GM18907 (cell line): ENCODE data around the gene TLE2.
"Not testable (repeated sequence)": the region's sequence is repeated elsewhere in the genome, so short reads cannot be mapped to it uniquely, and the experiment has no call there.

ENCODE experiments used
- ATAC-seq: cut with Tn5 transposase; IDR thresholded peaks from one replicate; pipeline ENCODE4 v1.9.1; 2021; ENCODE audit warnings: mild to moderate bottlenecking, moderate library complexity; ENCODE audit not compliant: unreplicated experiment

TLE2 gene

DNA sequence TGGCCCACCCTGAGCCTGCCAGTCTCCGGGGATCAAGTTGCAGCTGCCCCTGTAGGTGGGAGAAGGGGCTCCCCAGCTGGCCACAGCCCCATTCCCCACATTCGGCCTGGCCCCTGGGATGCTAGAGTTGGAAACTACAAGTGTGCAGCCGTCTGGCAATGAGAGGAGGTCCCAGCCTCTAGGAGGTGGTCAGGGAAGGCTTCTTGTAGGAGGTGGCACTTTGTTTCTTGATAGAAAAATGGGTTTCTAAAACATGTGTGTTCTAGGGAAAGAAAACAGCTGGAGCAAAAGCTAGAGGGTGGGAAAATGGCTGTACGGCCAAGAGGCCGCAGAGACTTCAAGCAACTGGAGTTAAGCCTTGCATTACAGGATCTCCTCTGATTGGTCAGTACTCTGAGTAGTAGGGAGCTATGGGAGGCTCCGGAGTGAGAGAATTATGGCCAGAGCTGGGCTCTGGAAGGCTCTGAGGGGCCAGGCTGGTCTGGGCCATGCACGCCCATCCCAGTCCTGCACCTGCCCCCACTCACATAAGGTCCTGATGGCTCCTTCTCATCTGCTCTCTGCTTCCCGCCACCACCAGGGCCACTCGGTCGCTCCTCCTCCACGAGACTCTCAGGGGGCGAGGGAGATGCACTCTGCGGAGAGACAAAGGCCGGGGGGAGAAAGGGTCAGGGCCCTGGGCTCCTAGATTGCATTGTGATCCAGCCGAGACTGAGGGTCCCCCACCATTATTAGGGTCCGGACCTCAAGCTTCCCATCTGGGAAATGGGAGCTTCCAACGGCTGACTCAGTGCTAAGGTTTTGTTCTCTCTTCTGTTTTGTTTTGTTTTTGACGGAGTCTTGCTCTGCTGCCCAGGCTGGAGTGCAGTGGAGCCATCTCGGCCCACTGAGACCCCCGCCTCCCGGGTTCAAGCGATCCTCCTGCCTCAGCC, 13.7 kb downstream of the TLE2 start:
- ATAC-seq, result no peak

DNA sequence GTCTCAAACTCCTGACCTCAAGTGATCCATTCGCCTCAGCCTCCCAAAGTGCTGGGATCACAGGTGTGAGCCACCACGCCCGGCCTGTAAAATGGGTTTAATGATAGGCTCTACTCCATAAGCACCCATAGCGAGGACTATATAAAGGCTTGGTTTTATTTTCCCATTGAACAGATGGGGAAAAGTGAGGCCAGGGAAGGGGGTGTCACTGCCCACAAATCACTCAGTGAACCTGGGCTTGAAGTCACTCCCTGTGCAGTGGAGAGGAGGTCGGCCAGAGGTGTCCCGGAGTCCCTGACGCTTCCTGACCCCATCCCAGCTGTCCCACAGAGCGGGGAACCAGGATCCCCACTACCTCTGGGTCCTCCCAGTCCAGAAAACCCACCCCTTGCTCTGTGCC, 14.9 kb downstream of the TLE2 start:
- ATAC-seq, result no peak

DNA sequence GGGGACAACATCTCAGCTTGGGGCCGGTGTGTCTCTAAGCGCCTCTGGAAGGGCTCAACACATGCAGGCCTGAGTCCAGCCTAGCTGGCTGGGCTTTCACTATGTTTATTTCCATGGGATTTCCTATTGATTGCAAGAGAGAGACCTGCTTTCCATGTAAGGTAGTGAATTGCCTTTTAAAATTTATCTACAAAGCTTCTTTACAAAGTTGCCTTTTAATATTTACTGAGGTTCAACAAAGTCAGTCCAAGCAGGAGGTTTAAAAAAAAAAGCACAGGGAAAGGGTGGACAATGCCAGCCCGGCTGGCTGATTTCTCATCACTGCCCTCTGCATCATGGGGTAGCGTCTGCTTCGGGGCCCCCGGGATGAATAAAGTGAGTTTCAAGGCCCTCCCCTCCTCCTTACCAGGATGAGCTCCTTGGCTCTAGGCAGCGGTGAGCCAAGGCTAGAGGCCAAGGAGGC, 15.8 kb downstream of the TLE2 start:
- ATAC-seq, result no peak

DNA sequence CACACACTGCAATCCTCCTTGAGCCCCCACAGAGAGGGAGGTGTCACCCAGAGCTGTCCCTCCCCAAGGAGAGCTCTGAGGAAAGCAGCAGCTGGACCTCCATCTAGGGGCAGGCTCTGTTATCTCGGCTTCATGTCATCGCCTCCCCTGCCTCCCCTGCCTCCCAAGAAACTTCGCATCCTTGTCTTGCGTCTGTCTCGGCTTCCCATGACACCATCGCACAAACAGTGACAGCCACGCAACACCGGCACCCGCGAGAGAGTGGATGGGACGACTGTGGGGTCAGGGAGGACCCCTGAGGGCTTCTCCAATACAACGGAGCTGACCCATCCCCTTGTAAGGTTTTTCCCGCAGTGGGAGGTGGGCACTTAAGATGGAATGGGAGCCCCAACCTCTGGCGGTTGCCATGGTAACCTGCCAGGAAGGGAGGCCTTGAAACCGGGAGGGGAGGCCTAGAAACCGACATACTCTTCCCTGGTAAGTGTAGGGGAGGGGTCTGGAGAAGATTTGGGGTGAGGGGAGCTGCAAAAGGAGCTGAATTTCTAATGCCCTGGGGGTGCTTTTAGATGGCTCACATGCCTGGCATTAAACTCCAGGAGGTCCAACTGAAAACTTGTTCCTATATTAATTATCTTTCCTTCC, 16.3 kb downstream of the TLE2 start:
- no peak for ATAC-seq

DNA sequence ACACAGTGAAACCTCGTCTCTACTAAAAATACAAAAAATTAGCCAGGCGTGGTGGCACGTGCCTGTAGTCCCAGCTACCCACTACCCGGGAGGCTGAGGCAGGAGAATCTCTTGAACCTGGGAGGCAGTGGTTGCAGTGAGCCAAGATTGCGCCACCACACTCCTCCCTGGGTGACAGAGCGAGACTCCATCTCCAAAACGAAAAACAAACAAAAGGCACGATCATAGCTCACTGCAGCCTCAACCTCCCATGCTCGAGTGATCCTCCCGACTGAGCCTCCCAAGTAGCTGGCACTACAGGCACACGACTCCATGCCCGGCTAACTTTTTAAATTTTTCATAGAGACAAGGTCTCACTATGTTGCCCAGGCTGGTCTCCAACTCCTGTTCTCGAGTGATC, 17.0 kb downstream of the TLE2 start:
- ATAC-seq, result not testable (repeated sequence)

DNA sequence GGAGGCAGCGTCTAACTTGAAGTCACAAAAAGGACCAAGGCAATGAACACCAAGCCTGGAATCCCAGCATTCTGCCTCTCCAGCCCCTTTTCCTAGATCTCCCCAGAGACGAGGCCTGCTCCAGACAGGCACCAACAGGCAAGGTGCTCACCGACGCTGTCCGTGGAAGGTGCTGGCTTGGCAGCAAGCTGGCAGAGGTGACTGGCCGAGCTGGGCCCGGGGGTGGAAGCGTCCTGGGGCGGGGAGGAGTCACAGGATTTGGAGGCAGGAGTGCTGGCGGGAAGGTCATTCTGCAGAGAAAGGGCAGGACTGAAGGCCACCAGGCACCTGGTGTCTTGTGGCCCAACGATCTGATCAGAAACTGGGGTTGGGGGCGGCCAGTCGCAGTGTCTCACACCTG, 18.2 kb downstream of the TLE2 start:
- no peak for ATAC-seq

DNA sequence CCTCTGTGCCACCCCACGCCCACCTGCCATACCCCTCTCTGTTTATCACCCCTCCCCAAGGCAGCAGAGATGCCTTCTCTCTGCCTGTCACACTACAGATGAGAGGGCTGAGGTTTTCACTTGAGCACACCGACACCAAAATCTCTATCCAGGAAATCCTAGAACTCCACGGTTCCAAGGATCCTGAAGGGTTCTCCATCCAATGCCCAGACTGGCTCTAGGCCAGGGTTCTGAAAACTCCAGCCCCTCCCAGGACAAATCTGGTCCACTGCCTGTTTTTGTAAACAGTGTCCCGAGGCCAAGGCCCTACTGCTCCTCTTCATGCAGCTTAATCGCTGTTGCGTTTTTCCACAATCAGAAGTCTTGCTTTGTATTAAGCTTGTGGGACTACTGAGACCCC, 20.1 kb downstream of the TLE2 start:
- no peak for ATAC-seq

DNA sequence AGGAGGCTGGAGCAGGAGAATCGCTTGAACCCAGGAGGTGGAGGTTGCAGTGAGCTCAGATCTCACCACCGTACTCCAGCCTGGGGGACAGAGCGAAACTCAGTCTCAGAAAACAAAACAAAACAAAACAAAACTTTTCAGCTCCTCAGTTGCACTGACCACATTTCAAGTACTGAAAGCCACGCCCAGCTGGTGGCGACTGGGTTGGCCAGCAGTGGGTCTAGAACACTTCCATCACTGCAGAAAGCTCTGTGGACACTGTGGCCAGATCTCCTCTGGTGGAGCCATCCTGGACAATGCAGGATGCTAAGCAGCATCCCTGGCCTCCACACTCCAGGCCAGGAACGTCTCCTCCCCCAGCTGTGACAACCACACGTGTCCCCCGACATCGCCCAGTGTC, 21.1 kb downstream of the TLE2 start:
- ATAC-seq, result no peak

DNA sequence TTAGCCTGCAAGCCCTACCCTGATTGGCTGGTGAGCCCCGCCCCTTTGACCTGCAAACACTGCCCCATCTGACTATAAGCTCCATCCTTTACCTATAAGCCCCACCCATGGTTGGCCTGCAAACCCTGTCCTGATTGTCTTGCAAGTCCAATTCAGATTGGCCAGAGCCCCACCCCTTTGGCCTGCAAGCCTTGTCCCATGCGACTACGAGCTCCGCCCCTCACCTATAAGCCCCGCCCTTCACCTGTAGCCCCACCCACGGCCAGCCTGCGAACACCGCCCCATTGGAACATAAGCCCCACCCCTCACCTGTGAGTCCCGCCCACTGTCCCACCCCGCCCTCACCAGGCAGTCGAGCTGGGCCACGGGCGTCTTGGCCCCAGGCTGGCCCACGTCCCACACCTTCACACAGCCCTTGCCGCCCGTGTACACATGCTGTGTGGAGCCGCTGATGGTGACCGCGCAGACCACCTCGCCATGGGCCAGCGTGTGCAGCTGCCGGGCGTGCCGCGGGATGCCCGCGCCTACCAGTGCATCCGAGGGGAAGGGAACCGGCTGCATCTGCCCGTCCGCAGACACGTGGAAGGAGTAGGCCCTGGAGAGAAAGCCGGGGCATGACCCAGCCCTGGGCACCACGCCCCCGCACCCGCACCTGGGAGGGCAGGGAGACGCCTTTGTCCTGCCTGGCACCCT, 22.9 kb downstream of the TLE2 start:
- no peak for ATAC-seq

DNA sequence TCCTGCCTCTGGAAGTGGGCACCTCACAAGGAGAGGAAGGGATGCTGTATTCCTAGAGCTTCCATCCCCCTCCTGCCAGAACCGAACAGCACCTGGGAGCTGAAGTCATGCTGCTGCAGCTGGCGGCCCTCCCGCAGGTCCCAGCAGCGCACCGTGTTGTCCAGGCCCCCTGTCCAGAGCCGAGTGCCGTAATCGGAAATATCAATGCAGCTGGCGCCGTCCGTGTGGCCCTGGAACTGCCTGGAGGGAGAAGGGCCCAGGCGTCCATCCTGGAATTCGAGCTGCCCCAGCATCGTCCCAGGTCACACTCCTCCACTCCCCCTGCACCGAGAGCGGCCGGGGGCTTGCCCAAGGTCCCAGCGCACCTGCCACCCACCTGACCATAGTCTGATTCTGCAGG, 23.7 kb downstream of the TLE2 start:
- no peak for ATAC-seq

DNA sequence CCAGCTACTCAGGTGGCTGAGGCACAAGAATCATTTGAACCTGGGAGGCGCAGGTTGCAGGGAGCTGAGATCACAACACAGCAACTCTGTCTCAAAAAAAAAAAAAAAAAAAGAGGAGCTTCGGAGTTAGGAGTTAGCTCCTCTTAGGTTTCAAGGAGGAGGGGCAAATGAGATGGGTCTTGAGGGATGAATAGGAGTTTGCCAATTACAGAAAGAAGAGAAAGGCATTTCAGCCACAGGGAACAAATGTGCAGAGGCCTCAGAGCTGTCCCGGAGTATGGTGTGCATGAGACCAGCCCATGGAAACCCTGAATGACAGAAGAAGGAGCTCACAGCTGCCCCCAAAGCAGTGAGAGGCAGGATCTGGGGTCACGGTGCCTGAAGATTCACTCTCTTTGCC, 24.6 kb downstream of the TLE2 start:
- ATAC-seq, result no peak

DNA sequence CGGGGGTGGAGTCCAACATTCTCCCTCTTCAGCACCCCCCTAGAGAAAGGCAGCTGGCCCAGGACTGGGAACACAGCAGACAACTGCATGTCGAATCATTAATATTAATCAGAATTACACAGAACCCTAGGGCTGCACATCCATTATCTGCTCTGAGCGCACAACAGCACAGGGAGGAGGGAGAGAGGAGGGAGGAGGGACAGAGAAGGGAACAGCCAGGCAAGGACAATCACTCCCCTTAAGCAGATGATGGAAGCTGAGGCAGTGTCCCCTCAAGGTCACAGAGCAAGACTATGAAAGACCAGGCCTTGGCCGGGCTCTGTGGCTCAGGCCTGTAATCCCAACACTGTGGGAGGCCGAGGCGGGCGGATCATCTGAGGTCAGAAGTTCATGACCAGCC, 26.0 kb downstream of the TLE2 start:
- no peak for ATAC-seq

DNA sequence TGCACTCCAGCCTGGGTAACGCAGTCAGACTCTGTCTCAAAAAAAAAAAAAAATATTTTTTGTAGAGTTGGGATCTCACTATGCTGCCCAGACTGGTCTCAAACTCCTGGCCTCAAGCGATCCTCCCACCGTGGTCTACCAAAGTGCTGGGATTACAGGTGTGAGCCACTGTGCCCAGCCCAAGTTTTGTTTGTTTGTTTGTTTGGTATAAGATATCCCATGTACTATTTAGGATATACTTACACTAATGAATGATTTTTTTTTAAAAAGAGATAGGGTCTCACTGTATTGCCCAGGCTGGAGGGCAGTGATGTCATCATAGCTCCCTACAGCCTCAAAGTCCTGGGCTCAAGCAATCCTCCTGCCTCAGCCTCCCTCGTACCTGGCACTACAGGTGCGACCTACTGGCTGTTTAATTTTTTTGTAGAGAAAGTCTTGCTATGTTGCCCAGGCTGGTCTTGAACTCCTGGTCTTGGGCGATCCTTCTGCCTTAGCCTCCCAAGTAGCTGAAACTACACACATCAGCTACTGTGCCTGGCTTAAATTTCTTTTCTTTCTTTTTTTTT, 27.8 kb downstream of the TLE2 start:
- no peak for ATAC-seq

DNA sequence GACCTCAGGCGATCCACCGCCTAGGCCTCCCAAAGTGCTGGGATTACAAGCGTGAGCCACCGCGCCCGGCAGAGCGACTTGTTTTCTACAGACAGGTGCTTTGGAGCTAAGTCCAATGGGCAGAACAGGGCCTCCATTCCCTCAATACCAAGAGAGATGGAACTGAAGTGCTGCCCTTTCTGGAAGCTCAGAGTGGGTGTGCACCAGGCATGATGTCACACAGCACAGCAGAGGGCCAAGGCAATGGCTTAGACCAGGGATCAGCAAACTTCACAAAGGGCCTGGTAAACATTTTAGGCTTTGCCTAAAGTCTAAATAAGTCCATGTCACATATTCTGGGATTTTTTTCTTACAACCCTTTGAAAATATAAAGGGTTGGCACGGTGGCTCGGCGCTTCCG, 30.4 kb downstream of the TLE2 start:
- no peak for ATAC-seq

DNA sequence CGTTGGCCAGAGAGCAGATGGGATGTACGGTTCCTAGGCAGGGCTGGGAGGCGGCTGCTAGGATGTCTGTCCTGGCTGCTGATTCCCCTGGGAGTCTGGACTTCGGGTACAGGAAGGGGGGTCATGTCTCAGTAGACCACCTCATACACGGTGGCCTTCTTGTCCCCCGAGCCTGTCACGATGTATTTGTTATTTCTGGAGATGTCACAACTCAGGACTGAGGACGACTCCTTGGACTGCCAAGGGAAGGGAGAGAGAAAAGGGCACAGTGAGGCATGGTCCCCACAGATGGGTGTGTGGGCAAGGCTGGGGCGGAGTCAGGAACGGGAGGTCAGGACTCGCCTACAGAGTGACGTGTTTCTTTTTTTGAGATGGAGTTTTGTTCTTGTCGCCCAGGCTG, 31.4 kb downstream of the TLE2 start:
- no peak for ATAC-seq

DNA sequence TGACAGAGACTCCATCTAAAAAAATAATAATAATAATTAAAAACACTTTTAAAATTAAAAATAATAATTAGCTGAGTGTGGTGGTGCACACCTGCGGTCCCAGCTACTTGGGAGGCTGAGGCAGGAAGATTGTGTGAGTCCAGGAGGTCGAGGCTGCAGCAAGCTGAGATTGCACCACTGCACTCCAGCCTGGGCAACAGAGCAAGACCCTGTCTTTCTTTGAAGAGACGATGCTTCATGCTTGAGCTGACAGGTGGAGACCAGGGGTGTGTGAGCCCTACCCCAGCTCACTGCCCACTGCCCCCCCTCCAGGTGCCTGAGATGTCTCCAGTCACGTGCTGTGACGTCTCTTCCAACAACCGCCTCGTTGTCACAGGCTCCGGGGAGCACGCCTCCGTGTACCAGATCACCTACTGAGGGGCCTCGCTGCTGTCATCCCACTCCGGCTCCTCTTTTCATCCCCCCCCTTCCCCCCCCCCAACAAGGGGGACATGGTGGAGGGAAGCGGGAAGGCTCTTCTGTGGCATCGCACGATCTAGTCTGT, 34.4 kb downstream of the TLE2 start:
- no peak for ATAC-seq

DNA sequence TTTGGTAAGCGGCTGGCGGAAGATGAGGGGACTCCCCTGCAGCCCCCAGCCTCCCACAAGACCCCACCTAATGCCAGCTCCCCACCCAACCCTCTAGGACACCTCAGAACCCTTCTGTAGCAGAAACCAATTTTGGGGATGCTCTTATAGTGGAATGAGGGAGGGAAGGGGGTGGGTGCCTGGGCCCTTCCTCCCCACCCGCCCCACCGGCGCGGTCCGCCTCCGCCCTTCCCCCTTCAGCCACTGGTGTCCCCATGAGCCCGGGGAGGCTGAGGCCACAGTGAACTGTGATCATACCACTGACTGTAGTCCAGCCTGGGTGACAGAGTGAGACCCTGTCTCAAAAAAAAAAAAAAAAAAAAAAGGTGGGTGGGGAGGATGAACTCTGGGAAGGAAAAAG, 35.5 kb downstream of the TLE2 start:
- ATAC-seq, result no peak

DNA sequence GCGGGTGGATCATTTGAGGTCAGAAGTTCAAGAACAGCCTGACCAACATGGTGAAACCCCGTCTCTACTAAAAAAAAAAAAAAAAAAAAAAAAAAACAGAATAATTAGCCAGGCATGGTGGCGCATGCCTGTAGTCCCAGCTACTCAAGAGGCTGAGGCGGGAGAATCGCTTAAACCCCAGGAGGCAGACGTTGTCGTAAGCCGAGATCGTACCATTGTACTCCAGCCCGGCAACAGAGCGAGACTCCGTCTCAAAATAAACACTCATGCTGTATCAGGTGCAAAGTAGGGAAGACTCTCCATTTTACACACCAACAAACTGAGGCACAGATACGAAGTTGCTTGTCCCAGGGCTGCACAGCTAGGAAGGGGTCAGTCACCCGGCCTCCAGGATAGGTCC, 36.1 kb downstream of the TLE2 start:
- ATAC-seq, result no peak

DNA sequence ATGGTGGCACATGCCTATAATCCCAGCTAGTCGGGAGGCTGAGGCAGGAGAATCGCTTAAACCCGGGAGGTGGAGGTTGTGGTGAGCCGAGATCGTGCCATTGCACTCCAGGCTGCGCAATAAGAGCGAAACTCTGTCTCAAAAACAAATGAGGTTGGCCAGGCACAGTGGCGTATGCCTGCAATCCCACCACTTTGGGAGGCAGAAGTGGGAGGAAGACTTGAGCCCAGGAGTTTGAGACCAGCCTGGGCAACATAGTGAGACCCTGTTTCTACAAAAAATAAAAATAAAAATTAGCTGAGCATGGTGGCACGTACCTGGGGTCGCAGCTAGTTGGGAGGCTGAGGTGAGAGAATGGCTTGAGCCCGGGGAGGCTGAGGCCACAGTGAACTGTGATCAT, 36.7 kb downstream of the TLE2 start:
- ATAC-seq, result not testable (repeated sequence)

DNA sequence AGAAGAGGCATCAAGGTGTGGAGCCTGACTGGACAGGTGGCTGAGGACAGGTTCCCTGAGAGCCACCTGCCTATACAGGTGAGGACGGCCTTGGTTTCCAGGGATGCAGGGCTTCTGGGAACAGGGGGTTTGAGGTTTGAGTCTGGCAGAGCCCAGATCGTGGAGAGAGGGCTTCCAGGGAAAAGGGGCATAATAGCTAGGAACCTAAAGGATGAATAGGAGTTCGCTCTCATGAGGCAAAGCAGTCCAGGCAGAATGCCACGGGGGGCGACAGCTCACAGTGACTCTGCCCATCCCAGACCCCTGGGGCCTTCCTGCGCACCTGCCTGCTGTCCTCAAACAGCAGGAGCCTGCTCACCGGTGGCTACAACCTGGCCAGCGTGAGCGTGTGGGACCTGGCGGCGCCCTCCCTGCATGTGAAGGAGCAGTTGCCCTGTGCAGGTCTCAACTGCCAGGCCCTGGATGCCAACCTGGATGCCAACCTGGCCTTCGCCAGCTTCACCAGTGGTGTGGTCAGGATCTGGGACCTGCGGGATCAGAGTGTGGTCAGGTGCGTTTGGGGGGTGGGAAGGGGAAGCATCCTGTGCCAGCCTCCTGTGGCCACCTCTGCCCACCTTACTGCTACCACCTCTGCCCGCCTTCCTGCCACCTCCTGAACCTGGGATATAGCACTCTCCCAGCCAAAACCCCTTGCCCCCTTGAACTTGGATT, 39.7 kb downstream of the TLE2 start:
- no peak for ATAC-seq

DNA sequence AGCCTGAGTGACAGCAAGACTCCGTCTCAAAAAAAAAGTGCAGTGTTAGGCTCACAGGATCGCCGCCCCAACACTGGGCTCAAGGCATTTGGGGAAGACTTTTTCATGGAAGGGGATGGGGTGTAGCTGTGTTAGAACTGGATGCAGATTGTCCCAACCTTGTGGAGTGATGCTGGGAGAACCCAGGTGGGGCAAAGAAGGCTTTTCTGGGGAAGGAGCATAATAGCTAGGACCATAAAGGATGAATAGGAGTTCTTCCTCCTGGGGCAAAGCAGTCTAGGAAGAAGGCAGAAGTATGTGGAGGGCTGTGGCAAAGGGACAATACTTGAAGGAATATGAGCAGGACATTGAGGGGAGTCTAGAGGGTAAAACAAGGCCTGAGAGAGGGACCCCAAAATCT, 40.5 kb downstream of the TLE2 start:
- ATAC-seq, result no peak
